CD4-positive, alpha-beta T cell treated with Interferon gamma for 1 hour (primary cell): ENCODE data around the gene RFX2.
A peak's percentile ranks its signal among the peaks of the same experiment; 100 is the strongest.

ENCODE experiments used
- DNase-seq: peaks from one replicate; pipeline ENCODE4 v3.0.0-alpha.2; 2020

RFX2 gene

GRCh38 chr19:6058518-6059201 is 51.6 kb downstream of the RFX2 start:
- DNase-seq: no peak

GRCh38 chr19:6057651-6058517 is 52.4 kb downstream of the RFX2 start:
- no peak for DNase-seq

- peak; percentile 77 for DNase-seq
These were observed 53.3 kb downstream of the RFX2 start for GRCh38 chr19:6056801-6057650.

GRCh38 chr19:6056282-6056741 is 54.0 kb downstream of the RFX2 start:
- DNase-seq: no peak

GRCh38 chr19:6055013-6055795 is 55.1 kb downstream of the RFX2 start:
- no peak for DNase-seq

GRCh38 chr19:6048793-6049405 is 61.4 kb downstream of the RFX2 start:
- peak; percentile 73 for DNase-seq

- no peak for DNase-seq
These were observed 62.0 kb downstream of the RFX2 start for GRCh38 chr19:6048348-6048747.

GRCh38 chr19:6047741-6048251 is 62.5 kb downstream of the RFX2 start:
- no peak for DNase-seq

GRCh38 chr19:6047256-6047655 is 63.0 kb downstream of the RFX2 start:
- no peak for DNase-seq

GRCh38 chr19:6045108-6045507 is 65.2 kb downstream of the RFX2 start:
- DNase-seq: no peak

GRCh38 chr19:6044056-6044805 is 66.1 kb downstream of the RFX2 start:
- DNase-seq: no peak

GRCh38 chr19:6042776-6043726 is 67.2 kb downstream of the RFX2 start:
- no peak for DNase-seq

- DNase-seq: no peak
These were observed 68.3 kb downstream of the RFX2 start for GRCh38 chr19:6041991-6042481.

GRCh38 chr19:6041071-6041470 is 69.2 kb downstream of the RFX2 start:
- DNase-seq: no peak

GRCh38 chr19:6039566-6040225 is 70.6 kb downstream of the RFX2 start:
- DNase-seq: no peak

- no peak for DNase-seq
These were observed 71.5 kb downstream of the RFX2 start for GRCh38 chr19:6038634-6039405.

GRCh38 chr19:6035026-6035425 is 75.3 kb downstream of the RFX2 start:
- DNase-seq: no peak

GRCh38 chr19:6034512-6034911 is 75.8 kb downstream of the RFX2 start:
- no peak for DNase-seq
